ENCODE results near the gene TNFRSF18.

- TF ChIP-seq POLR2AphosphoS5 (IDR thresholded peaks at IDR 0.05) (no peak), CTCF (IDR thresholded peaks at IDR 0.05) (no peak), POLR2A (IDR thresholded peaks at IDR 0.05) (no peak)
Observed at GRCh38 chr1:1245817-1246576, 39.6 kb upstream of the TNFRSF18 start.

Measured in prostate gland (tissue), 2 donors.